Measurements from ENCODE around the gene ZBTB44.
"Not testable (repeated sequence)": the region's sequence is repeated elsewhere in the genome, so short reads cannot be mapped to it uniquely, and the experiment has no call there.

Gene ZBTB44

DNA sequence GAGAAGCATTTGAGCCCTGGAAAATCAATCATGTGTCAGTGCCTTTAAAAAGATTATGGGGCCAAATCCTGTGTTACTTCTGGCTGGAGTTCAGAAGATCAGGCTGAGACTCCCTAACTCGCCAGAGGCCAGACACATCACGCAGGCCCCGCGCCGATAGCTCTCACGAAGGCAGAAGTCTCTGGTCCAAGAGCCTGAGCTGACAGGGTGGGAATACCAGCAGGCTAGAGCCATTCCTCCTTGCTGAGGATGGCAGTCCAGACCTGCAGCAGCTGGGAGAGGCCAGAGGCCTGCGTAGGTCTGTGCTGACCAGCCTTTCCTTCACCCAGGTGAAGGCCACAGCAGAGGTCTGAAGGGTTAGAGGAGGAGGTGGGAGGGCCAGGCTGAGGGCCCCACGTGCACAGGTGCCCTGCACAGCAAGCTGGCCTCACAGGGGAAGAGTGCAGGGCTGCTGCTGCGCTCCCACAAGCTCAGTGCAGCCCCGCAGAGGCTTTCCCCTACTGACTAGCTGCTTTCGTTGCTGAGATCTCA, 102.2 kb downstream of the ZBTB44 start:
- no peak for DNase-seq

DNA sequence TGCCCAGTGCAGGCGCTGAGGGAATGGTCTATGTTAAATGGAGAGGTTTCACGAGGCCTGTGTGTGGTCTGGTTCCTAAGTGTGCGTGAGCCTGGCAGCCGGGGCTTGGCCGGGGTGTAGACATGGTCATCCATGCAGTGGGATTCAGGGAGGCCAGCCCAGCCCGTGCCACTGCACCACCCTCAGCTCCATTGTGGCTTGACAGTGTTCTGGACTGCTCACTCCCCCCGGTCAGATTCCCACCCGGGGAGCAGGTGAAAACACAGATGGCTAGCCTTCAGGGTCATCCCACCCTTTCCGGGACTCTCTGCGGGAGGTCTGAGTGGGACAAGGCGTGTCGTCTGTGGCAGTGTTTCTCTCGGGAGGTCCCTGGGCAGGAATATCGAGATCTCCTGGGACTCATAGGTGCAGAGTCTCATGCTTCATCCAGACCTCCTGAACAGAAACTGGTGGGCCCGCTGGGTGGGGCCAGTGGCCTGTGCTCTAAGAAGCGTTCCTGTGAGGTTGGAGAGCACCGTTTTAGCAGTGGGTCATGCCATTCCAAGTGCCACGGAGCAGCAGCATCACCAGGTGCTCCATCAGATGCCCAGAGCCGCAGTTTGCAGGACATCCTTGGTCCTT, 102.8 kb downstream of the ZBTB44 start:
- no peak for DNase-seq

DNA sequence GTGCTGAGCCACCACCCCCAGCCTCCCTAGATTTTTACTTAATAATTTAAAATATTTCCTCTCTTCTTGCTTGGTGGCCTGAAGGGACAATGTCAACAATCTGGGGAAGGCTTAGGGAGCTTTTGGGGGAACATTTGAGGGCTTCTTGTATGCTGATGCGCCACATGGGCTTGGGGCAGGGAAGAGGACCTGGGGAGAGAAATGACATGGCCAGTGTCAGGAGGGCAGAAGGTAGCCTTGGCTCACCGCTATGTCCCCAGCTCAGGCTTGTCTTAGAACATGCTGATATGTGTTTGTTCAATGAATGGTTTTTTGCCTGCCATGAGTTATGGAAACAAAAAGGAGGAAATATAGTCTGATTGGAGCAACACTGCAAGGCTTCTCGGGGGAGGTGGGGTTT, 103.6 kb downstream of the ZBTB44 start:
- no peak for DNase-seq

DNA sequence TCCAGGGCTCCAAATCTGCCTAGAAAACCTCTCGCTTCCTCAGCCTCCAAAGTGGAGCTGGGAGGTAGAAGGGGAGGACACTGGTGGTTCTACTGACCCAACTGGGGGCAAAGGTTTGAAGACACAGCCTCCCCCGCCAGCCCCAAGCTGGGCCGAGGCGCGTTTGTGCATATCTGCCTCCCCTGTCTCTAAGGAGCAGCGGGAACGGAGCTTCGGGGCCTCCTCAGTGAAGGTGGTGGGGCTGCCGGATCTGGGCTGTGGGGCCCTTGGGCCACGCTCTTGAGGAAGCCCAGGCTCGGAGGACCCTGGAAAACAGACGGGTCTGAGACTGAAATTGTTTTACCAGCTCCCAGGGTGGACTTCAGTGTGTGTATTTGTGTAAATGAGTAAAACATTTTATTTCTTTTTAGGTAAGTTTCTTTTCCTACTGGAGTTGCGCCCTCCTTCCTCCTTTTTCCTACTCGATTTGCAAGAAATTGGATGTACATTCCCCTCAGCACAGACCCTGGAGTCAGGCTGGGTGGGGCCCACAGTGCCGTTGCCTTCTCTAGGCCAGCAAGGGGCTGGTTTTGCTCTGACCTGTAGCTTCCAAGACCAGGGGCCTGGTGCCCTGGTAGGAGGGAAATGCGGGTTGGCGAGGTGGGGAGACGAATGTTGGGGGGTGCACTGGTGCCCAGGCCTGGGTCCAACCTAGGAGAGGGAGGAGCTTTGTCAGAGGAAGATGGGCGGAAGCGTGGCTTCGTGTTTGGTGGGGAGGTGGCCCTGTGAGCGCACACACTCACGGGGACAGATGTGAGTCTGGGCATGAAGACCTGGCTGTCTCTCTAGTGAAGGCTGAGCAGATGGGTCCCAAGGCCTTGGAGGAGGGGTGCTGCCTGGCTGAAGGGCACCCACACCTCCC, 104.5 kb downstream of the ZBTB44 start:
- DNase-seq: no peak

DNA sequence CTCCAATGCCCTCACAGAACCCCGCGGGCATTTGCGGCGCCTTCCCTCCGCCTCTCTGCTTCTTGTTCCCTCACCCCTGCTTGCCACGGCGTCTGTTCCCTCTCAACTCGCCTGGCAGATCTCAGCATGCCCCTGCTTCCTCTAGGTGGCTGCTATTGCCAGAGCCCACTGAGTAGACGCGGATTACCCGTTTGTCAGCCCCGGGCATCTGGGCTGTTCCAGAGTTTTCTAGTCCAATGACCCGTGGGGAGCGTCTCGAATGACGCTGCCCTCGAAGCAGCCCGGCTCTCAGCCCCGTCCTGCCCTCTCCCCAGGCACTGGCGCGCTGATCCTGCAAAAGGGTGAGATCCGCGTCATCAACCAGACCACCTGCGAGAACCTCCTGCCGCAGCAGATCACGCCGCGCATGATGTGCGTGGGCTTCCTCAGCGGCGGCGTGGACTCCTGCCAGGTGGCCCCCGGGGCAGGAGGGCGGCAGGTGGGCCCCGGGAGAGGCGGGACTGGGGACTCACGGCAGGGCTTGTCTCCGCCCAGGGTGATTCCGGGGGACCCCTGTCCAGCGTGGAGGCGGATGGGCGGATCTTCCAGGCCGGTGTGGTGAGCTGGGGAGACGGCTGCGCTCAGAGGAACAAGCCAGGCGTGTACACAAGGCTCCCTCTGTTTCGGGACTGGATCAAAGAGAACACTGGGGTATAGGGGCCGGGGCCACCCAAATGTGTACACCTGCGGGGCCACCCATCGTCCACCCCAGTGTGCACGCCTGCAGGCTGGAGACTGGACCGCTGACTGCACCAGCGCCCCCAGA, 105.4 kb downstream of the ZBTB44 start:
- DNase-seq: no peak

DNA sequence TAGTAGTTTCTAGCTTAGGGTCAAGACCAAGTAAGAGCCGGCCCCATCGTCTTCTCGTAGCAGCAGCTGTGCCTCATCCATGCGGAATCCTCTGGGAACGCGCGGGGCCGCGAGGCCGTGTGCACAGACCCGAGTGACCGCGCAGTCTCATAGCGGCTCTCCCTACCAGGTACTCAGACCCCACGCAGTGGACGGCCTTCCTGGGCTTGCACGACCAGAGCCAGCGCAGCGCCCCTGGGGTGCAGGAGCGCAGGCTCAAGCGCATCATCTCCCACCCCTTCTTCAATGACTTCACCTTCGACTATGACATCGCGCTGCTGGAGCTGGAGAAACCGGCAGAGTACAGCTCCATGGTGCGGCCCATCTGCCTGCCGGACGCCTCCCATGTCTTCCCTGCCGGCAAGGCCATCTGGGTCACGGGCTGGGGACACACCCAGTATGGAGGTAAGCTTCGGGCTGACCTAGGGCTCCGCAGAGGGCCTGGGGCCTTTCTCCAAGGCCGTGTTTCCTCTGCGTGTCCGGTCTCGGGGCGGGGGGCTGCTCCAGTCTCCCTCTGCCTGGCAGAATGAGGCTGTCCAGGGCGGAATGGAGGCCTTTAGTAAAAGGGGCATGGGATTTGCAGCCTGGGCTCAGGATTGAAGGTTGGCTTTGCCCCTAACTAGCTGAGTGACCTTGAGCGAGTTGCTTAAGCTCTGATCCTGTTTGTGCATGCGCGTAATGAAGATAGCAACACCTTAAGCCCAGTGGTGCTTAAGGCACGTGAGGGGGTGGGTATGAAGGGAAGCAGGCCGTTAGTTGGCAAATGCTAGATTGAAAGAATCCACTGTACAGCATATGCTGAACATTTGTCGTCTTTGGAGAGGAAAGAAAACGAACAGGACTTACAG, 106.2 kb downstream of the ZBTB44 start:
- DNase-seq: no peak

DNA sequence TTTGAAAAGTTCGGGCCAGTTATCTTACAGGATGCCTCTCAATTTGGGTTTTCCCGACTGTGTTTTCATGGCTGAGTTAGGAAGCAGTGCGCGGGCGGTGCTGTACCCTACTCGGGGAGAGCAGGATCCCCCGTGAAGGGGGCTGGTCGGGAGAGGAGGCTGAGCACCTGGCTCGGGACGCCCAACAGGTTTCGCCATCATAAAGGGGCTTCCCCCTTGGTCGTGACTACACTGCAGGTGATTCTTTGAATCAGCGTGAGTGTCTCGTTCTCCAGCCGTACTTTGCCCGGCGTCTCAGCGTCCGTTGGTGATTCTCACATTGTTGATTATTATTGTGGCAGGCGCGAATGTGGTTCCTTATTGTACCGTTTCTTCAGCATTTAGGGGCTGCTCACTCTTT, 108.6 kb downstream of the ZBTB44 start:
- DNase-seq: no peak

DNA sequence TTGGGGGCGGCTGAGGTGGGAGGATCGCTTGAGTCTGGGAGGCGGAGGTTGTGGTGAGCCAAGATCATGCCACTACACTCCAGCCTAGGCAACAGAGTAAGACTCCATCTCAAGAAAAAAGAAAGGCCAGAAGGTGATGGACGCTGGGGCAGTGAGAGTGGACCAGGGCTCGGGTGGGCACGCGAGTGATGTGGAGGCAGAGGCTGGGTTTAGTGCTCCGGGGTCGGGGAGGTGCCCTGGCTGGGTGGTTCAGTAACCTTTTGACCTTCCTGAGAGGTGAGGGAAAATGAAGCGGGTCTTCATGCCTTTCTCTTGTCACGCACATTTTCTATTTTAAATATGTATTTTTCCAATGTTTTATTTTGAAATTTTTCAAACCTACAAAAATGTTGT, 110.0 kb downstream of the ZBTB44 start:
- DNase-seq: no peak

DNA sequence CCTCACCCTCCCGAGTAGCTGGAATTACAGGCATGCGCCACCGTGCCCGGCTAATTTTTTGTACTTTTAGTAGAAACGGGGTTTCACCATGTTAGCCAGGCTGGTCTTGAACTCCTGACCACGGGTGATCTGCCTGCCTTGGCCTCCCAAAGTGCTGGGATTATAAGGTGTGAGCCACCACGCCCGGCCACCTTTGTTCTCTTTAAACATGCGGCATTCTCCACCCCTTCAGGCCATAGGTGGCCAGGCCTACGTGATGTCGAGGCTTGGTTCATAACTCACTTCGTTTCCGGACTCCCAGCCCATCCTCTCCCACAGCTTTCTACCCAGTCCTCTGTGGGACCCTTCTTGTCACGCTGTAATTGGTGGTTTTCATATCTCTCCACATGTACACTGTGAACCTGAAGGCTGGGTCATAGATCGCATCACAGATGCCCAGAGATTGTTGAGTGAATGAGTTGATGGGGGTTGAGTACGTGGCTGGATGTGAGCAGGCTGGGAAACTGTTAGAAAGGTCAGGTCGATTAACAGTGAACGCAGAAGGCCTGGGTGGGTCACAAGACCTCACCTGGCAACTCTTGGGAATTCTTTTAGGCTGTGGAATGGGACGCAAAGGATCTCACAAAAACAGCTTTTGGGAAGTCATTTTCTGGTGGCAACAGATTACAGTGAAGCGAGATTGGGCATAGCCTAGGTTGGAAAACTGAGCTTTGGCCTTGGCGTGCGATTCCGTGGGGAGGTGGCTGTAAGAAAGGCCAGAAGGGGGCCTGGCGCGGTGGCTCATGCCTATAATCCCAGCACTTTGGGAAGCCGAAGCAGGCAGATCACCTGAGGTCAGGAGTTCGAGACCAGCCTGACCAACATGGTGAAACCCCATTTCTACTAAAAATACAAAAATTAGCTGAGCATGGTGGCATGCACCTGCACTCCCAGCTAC, 110.7 kb downstream of the ZBTB44 start:
- no peak for DNase-seq

DNA sequence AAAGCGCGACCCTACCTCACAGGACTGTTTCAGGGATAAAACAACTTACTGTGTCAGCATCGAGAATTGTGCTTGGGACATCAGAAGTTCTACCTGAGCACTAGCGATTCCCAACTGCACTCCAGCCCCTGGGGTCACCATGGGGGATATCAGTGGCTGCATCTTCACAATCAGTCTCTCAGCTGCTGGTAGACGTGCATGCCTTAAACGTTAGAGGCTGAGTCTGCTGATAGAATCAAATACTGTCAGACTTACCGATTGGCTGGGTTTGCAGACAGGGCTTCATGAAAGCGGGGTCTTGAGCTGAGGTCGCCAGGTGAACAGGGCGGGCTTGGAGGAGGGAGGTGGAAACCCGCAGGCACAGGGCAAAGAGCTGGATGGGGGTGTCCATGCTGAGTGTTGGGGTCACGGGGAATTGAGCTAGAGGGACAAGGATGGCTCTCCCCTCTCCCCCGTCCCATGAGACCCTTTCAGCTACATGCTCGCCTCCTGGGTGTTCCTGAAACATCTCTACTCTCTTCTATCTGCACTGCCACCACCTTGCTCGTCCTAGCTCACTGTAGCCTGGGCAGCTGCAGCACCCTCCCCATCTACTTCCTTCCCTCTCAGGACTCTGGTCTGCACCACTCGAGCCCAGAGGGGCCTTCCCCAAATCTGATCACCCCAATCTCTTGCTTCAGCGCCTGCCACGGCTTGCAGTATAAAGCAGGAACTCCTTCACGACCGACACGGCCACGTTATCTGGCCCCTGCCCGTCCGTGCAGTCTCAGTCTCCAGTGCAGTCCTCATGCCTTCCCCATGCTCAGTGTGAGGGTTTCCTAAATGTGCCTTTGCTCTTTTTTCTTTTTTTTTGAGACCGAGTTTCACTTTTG, 111.7 kb downstream of the ZBTB44 start:
- no peak for DNase-seq

DNA sequence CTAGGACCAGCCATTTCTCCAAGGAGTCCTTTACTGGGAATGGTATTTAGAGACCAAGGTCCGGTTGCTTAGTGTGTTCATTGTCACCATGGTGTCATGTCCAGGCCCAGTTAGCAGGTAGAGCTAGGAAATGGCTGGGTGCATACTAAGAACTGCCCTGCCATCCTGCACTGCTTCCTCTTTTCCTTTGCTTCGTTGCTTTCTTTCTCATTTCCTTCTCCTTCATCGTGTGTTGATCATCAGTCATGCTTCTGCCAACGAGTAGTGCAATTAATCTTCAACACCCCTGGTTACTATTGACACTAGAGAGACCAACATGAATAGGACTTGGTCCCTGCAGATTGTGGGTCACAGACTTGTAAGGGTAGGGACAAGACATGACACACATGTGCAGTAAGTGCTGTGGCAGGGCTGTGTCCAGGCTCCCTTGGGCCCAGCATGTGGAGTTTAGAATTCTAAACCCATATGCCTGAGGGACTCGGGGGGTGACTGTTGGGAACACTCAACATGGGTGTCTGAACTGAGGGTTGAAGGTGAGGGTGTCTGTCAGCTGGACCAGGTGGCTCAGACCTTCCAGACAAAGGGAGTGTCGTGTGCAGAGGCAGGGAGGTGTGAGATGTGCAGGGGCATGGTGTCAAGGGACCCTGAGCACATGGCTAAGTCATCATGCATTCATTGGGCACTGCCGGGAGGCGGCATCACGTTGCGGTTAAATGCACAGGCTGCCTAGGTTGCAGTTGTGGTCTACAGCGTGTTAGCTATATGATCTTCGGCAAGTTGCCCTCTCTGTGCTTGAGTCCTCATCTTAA, 112.5 kb downstream of the ZBTB44 start:
- no peak for DNase-seq

DNA sequence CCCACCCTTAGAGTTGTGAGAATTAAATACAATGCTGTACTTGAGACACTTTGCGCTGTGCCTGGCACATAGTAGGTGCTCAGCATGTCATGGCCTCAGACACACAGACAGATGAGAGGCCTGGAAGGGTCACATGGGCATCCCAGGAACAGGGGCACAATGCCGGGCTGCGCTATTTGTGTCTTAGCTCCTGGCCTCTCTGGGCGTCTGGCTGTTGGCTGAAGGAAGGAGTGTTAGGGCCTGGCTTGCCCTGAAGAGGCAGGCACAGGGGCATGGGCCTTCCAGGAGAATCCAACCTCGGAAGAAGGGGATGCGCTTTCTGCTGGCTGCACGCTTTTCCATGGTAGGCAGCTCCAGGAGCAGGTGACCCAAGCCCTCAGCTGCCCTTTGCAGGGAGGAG, 113.7 kb downstream of the ZBTB44 start:
- DNase-seq: no peak

DNA sequence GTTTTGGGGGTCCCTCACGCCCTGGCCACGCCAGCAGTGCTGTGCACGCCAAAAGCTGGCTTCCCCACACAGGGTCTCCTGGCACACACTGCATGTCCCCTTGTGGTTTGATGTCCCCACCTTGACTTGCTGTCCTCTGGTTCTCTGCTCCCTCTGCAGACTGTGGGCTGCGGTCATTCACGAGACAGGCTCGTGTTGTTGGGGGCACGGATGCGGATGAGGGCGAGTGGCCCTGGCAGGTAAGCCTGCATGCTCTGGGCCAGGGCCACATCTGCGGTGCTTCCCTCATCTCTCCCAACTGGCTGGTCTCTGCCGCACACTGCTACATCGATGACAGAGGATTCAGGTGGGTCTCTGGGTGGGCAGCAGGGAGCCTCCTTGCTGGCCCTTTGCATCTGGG, 114.9 kb downstream of the ZBTB44 start:
- DNase-seq: no peak

DNA sequence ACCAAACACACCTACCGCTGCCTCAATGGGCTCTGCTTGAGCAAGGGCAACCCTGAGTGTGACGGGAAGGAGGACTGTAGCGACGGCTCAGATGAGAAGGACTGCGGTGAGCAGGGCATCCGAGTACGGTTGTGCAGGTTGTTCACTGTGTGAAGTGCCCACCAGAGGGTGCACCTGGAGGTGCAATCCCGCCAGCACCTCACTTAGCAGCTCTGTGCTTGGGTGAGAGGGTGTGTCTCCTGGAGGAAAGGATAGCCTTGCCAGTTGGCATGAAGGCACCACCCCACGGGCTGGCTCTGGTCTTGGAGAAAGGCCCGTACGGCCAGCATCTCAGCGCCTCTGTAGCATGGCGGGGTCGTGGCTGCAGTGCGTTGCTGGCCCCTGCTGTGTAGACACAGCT, 115.8 kb downstream of the ZBTB44 start:
- no peak for DNase-seq

DNA sequence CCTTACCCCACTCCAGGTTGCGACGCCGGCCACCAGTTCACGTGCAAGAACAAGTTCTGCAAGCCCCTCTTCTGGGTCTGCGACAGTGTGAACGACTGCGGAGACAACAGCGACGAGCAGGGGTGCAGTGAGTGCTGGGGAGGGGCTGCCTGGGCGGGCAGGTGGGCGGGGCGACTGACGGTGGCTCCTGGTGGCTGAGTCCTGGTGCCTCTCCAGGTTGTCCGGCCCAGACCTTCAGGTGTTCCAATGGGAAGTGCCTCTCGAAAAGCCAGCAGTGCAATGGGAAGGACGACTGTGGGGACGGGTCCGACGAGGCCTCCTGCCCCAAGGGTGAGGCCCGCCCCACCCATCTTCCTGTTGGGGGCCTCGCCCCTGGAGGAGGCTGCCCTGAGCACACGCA, 116.4 kb downstream of the ZBTB44 start:
- no peak for DNase-seq

DNA sequence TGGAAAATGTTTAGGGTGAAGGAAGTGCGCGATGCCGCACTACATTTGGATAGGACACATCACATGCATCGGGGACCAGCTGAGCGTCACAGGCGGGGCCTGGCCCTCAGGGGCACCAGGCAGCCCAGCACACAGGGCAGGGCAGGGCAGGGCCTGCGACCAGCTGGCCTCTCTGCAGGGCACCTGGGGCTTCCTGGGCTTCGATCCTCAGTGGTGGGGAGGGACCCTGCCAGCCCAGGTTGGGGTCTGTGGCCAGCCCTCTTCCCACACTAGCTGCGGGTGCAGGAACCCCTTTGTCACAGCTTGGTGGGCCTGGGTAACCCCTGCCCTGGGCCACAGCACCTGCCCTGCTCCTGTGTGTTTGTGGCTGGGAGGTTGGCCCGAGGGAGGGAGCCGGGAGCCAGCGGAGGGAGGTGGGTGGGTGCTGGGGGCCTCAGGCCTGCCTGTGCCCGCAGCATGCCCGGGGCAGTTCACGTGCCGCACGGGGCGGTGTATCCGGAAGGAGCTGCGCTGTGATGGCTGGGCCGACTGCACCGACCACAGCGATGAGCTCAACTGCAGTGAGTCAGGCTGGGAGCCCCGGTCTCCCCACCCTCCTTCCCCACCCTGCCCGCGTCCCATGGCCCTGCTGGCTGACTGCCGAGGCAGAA, 117.2 kb downstream of the ZBTB44 start:
- no peak for DNase-seq

DNA sequence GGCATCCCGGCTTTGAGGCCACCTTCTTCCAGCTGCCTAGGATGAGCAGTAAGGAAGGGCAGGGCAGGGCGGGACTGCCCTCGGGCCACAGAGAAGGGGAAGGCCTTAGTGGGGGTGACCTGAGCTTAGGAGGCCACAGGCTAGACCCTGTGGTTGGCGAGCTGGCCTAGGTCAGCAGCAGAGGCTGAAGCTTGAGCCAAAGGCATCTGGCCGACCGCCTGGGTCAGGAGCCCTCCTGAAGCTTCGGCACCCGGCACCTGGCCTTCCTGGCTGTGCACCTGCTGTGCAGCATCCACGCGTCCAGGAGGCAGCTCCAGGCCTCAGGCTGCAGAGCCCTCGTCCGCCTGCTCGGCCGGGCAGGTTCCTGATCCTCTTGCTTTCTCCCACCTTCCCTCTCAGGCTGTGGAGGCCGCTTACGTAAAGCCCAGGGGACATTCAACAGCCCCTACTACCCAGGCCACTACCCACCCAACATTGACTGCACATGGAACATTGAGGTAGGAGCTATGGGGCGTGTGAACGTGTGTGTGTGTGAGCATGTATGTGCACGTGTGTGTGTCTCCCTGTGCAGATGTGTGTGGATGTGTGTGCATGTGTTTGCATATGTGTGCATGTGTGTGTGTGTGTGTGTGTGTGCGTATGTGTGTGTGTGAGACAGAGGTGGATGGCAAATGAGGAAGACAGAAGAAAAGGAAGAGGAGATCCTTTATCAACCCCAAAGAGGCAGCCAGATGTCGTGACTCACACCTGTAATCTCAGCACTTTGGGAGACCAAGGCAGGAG, 120.3 kb downstream of the ZBTB44 start:
- no peak for DNase-seq

DNA sequence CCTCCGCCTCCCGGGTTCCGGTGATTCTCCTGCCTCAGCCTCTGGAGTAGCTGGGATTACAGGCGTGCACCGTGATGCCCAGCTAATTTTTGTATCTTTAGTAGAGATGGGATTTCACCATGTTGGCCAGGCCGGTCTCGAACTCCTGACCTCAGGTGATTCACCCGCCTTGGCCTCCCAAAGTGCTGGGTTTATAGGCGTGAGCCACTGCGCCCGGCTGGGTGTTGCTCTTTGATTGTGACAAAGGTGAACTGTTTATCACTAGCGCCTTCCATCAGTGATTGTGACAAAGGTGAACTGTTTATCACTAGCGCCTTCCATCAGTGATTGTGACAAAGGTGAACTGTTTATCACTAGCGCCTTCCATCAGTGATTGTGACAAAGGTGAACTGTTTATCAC, 121.2 kb downstream of the ZBTB44 start:
- not testable (repeated sequence) for DNase-seq

Measured in NCI-H748 treated with DMSO at 0.1 percent for 48 hours (cell line).